ENCODE measurements around the gene FRK.
"Not testable (repeated sequence)": the region's sequence is repeated elsewhere in the genome, so short reads cannot be mapped to it uniquely, and the experiment has no call there.

Gene FRK

GRCh38 chr6:115937502-115937901 is 123.2 kb downstream of the FRK start:
- not testable (repeated sequence) for DNase-seq

- DNase-seq: no peak
Observed at GRCh38 chr6:115935361-115935760, 125.3 kb downstream of the FRK start.

- DNase-seq: no peak
Observed at GRCh38 chr6:115934829-115935228, 125.9 kb downstream of the FRK start.

GRCh38 chr6:115934145-115934544 is 126.5 kb downstream of the FRK start:
- DNase-seq: no peak

- no peak for DNase-seq
Observed at GRCh38 chr6:115932481-115932880, 128.2 kb downstream of the FRK start.

- DNase-seq: not testable (repeated sequence)
Observed at GRCh38 chr6:115928000-115928399, 132.7 kb downstream of the FRK start.

- no peak for DNase-seq
Observed at GRCh38 chr6:115922971-115923370, 137.7 kb downstream of the FRK start.

- no peak for DNase-seq
Observed at GRCh38 chr6:115914098-115914497, 146.6 kb downstream of the FRK start.

GRCh38 chr6:115909923-115910546 is 150.7 kb downstream of the FRK start:
- DNase-seq: no peak

- no peak for DNase-seq
Observed at GRCh38 chr6:115908906-115909559, 151.7 kb downstream of the FRK start.

- no peak for DNase-seq
Observed at GRCh38 chr6:115905471-115905870, 155.2 kb downstream of the FRK start.

- DNase-seq: no peak
Observed at GRCh38 chr6:115902436-115902835, 158.3 kb downstream of the FRK start.

GRCh38 chr6:115901896-115902295 is 158.8 kb downstream of the FRK start:
- no peak for DNase-seq

- DNase-seq: no peak
Observed at GRCh38 chr6:115899730-115900282, 160.9 kb downstream of the FRK start.

- no peak for DNase-seq
Observed at GRCh38 chr6:115898246-115898645, 162.4 kb downstream of the FRK start.

GRCh38 chr6:115896538-115897129 is 164.1 kb downstream of the FRK start:
- DNase-seq: no peak

- DNase-seq: no peak
Observed at GRCh38 chr6:115894426-115894992, 166.2 kb downstream of the FRK start.

GRCh38 chr6:115891750-115892149 is 168.9 kb downstream of the FRK start:
- no peak for DNase-seq

- no peak for DNase-seq
Observed at GRCh38 chr6:115891111-115891669, 169.5 kb downstream of the FRK start.

GRCh38 chr6:115890238-115890637 is 170.5 kb downstream of the FRK start:
- DNase-seq: no peak

- not testable (repeated sequence) for DNase-seq
Observed at GRCh38 chr6:115888687-115889470, 171.8 kb downstream of the FRK start.

GRCh38 chr6:115887891-115888290 is 172.8 kb downstream of the FRK start:
- DNase-seq: no peak
